Measurements from ENCODE around the gene GSTA2.
"Not testable (repeated sequence)": the region's sequence is repeated elsewhere in the genome, so short reads cannot be mapped to it uniquely, and the experiment has no call there.

Gene GSTA2

GRCh38 chr6:52763322-52763916 is at the start of gene GSTA2:
Gene GSTA2 (minus strand): TSS chr6:52763475. CDS start chr6:52757947, 5,528 bp downstream.
- DNase-seq = not testable (repeated sequence)

- not testable (repeated sequence) for DNase-seq
These were observed 46.5 kb upstream of the GSTA2 start for GRCh38 chr6:52809777-52810176.

GRCh38 chr6:52808660-52809059 is 45.4 kb upstream of the GSTA2 start:
- DNase-seq = no peak

- DNase-seq = not testable (repeated sequence)
These were observed 40.5 kb upstream of the GSTA2 start, which contains the start of gene GSTA1 for GRCh38 chr6:52803668-52804255. Gene GSTA1 (minus strand): TSS chr6:52803816. CDS start chr6:52799267, 4,549 bp downstream.

- no peak for DNase-seq
These were observed 39.5 kb upstream of the GSTA2 start for GRCh38 chr6:52802806-52803205.

GRCh38 chr6:52801188-52801841 is 38.0 kb upstream of the GSTA2 start:
- DNase-seq = no peak

- DNase-seq = not testable (repeated sequence)
These were observed 36.0 kb upstream of the GSTA2 start for GRCh38 chr6:52799272-52799671.

GRCh38 chr6:52794366-52794765 is 31.1 kb upstream of the GSTA2 start:
- DNase-seq = not testable (repeated sequence)

- DNase-seq = no peak
These were observed 27.6 kb upstream of the GSTA2 start for GRCh38 chr6:52790861-52791260.

GRCh38 chr6:52789658-52790057 is 26.4 kb upstream of the GSTA2 start:
- not testable (repeated sequence) for DNase-seq

GRCh38 chr6:52788478-52788877 is 25.2 kb upstream of the GSTA2 start:
- DNase-seq = no peak

GRCh38 chr6:52787917-52788316 is 24.6 kb upstream of the GSTA2 start:
- no peak for DNase-seq

GRCh38 chr6:52786249-52786956 is 23.1 kb upstream of the GSTA2 start:
- DNase-seq = no peak

- DNase-seq = not testable (repeated sequence)
These were observed 19.5 kb upstream of the GSTA2 start for GRCh38 chr6:52782696-52783274.

- not testable (repeated sequence) for DNase-seq
These were observed 18.9 kb upstream of the GSTA2 start for GRCh38 chr6:52782209-52782608.

GRCh38 chr6:52779237-52779636 is 16.0 kb upstream of the GSTA2 start:
- DNase-seq = no peak

GRCh38 chr6:52776711-52777351 is 13.6 kb upstream of the GSTA2 start:
- not testable (repeated sequence) for DNase-seq

- DNase-seq = not testable (repeated sequence)
These were observed 6.1 kb upstream of the GSTA2 start for GRCh38 chr6:52769399-52769798.

- not testable (repeated sequence) for DNase-seq
These were observed 4.4 kb upstream of the GSTA2 start for GRCh38 chr6:52767658-52768057.

- not testable (repeated sequence) for DNase-seq
These were observed 1.4 kb downstream of the GSTA2 start for GRCh38 chr6:52761673-52762491.

- no peak for DNase-seq
These were observed 3.0 kb downstream of the GSTA2 start for GRCh38 chr6:52760105-52760765.
